IPS-18c (cell line): Measurements from ENCODE around the gene UST.
"Not testable (repeated sequence)": the region's sequence is repeated elsewhere in the genome, so short reads cannot be mapped to it uniquely, and the experiment has no call there.

Experiments
- H3K4me3 ChIP-seq: 2 replicates; pipeline ENCODE4 v1.7.0; 2013; ENCODE audit warnings: low read depth, mild to moderate bottlenecking, low read length, moderate library complexity; ENCODE audit not compliant: insufficient read depth
- H3K9me3 ChIP-seq: one replicate; pipeline ENCODE4 v1.6.1; 2013; ENCODE audit warnings: mild to moderate bottlenecking, low read length, moderate library complexity; ENCODE audit not compliant: control insufficient read depth, insufficient read depth

UST gene

GRCh38 chr6:149031201-149031858 lies 284.5 kb downstream of the UST start:
- H3K9me3 ChIP-seq: no peaks in the 10 kb centered on the region
- H3K4me3 ChIP-seq: no peak overlapping the region

GRCh38 chr6:149031859-149032598 lies 285.2 kb downstream of the UST start:
- H3K4me3 ChIP-seq: no peak overlapping the region
- H3K9me3 ChIP-seq: no peaks in the 10 kb centered on the region

GRCh38 chr6:149032599-149033405 lies 286.0 kb downstream of the UST start:
- Histone ChIP-seq H3K9me3 (no peaks in the 10 kb centered on the region), H3K4me3 (no peak overlapping the region)

- no peaks in the 10 kb centered on the region for H3K9me3 ChIP-seq
- H3K4me3 ChIP-seq: no peak overlapping the region
Observed at GRCh38 chr6:149033454-149033853, 286.6 kb downstream of the UST start.

- Histone ChIP-seq H3K4me3 (no peak overlapping the region), H3K9me3 (no peaks in the 10 kb centered on the region)
Observed at GRCh38 chr6:149035766-149036165, 288.9 kb downstream of the UST start.

GRCh38 chr6:149037051-149037671 lies 290.3 kb downstream of the UST start:
- Histone ChIP-seq H3K9me3 (no peaks in the 10 kb centered on the region), H3K4me3 (no peak overlapping the region)

GRCh38 chr6:149039025-149039424 lies 292.2 kb downstream of the UST start:
- not testable (repeated sequence) for H3K4me3 ChIP-seq, H3K9me3 ChIP-seq

GRCh38 chr6:149041953-149042352 lies 295.1 kb downstream of the UST start:
- H3K9me3 ChIP-seq: no peaks in the 10 kb centered on the region
- no peak overlapping the region for H3K4me3 ChIP-seq

GRCh38 chr6:149043476-149044130 lies 296.8 kb downstream of the UST start:
- Histone ChIP-seq H3K4me3 (no peak overlapping the region), H3K9me3 (no peaks in the 10 kb centered on the region)

- no peak overlapping the region for H3K4me3 ChIP-seq
- no peaks in the 10 kb centered on the region for H3K9me3 ChIP-seq
Observed at GRCh38 chr6:149044528-149044927, 297.7 kb downstream of the UST start.

- H3K4me3 ChIP-seq: no peak overlapping the region
- H3K9me3 ChIP-seq: no peaks in the 10 kb centered on the region
Observed at GRCh38 chr6:149045404-149045803, 298.6 kb downstream of the UST start.

GRCh38 chr6:149046164-149046821 lies 299.5 kb downstream of the UST start:
- Histone ChIP-seq H3K9me3 (no peaks in the 10 kb centered on the region), H3K4me3 (no peak overlapping the region; the same call in 1 of the 2 replicates)

GRCh38 chr6:149046822-149047246 lies 300.0 kb downstream of the UST start:
- H3K9me3 ChIP-seq: no peaks in the 10 kb centered on the region
- H3K4me3 ChIP-seq: no peak overlapping the region

GRCh38 chr6:149049230-149049629 lies 302.4 kb downstream of the UST start:
- Histone ChIP-seq H3K4me3 (no peak overlapping the region), H3K9me3 (no peaks in the 10 kb centered on the region)

- Histone ChIP-seq H3K4me3 (no peak overlapping the region), H3K9me3 (no peaks in the 10 kb centered on the region)
Observed at GRCh38 chr6:149050160-149050559, 303.3 kb downstream of the UST start.

GRCh38 chr6:149052350-149053106 lies 305.7 kb downstream of the UST start:
- Histone ChIP-seq H3K4me3 (no peak overlapping the region), H3K9me3 (no peaks in the 10 kb centered on the region)
